ENCODE results near the gene PIH1D1.
"Not testable (repeated sequence)": the region's sequence is repeated elsewhere in the genome, so short reads cannot be mapped to it uniquely, and the experiment has no call there.

PIH1D1 gene

GRCh38 chr19:49479975-49480628 lies 28.5 kb upstream of the PIH1D1 start:
- DNase-seq: no peak

GRCh38 chr19:49475995-49476880 lies 24.6 kb upstream of the PIH1D1 start:
- DNase-seq: peak; percentile 53

DNA sequence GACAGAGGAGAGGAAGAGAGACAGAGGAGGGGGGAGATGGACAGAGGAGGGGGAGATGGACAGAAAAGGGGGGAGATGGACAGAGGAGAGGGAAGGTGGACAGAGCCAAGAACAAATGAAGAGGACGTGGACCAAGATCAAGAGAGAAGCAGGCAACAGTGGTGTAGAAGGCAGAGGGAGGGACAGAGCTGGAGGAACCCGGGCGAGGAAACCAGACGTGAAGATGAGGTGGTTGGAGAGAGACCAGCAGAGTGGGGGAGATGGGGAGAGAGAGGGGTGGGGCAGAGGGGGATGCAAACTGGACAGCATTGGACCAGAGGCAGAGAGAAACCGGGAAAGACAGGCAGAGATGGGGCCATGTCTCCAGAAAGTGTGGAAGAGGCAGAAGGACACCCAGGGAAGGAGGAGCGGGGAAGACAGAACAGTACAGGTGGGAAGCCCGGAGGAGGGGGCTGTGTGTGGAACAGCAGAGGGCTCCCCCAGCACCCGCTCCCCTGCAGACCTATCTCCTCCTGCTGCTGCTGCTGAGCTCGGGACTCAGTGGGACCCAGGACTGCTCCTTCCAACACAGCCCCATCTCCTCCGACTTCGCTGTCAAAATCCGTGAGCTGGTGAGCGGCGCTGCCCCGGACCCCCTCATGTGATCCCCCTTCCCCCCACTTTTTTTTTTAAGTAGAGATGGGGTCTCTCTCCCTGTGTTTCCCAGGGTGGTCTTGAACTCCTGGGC lies 23.7 kb upstream of the PIH1D1 start:
- DNase-seq: no peak

DNA sequence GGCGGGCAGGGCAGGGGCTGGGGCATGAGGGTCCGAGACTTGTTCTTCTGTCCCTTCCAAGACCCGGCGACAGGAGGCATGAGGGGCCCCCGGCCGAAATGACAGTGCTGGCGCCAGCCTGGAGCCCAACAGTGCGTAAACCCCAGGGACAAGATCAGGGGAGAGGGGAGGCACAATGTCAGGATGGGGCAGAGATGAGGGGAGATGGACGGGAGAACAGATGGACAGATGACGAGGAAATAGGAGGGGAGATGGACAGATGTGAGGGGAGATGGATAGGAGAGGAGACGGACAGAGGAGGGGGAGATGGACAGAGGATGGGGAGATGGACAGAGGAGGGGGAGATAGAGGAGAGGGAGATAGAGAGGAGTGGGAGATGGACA lies 22.9 kb upstream of the PIH1D1 start:
- no peak for DNase-seq

- peak; percentile 85 for DNase-seq
Measured at GRCh38 chr19:49473868-49474541, 22.4 kb upstream of the PIH1D1 start, which contains the start of gene FLT3LG. TSS of gene FLT3LG (plus strand) at chr19:49474215. CDS start at chr19:49474640, 425 bp downstream.

DNA sequence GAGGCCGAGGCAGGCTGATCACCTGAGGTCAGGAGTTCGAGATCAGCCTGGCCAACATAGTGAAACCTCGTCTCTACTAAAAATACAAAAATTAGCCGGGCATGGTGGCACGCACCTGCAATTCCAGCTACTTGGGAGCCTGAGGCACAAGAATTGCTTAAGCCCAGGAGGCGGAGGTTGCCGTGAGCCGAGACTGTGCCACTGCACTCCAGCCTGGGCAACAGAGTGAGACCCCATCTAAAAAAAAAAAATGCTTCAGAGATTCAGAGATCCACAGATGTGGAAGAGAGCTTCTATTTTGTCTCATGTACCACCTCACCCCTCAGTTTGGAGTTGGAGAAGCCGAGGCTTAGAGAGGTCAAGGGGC lies 21.9 kb upstream of the PIH1D1 start:
- not testable (repeated sequence) for DNase-seq

DNA sequence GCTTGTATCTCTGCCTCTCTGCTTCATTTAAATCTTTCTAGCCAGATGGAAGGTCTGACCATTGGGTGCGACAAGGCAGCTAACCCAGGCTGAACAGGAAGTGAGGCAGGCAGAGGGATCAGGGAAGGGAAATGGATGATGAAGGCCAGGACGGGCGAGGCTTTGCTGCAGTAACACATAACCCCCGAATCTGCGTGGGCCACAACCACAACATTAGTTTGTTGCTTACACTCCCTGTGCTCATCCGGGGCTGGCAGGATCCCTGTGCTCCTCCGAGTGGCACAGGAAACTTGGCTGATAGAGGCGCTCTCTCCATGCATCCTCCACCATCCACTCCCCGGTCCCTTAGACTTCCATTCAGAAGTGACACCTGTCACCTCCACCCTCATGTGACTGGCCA lies 21.3 kb upstream of the PIH1D1 start:
- DNase-seq: no peak

DNA sequence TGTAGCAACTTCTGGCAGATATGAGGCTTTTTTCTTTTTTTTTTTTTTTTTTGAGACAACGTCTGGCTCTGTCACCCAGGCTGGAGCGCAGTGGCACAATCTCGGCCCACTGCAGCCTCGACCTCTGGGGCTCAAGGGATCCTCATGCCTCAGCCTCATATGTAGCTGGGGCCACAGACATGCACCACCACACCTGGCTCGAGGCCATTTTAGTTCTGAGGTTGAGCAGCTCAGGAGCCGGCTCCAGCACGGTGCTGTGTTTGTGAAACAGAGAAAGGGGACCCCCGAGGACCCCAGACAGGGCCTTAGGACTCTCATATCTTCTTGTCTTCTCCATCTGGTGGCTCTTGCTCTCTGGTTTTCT lies 19.0 kb upstream of the PIH1D1 start:
- no peak for DNase-seq

DNA sequence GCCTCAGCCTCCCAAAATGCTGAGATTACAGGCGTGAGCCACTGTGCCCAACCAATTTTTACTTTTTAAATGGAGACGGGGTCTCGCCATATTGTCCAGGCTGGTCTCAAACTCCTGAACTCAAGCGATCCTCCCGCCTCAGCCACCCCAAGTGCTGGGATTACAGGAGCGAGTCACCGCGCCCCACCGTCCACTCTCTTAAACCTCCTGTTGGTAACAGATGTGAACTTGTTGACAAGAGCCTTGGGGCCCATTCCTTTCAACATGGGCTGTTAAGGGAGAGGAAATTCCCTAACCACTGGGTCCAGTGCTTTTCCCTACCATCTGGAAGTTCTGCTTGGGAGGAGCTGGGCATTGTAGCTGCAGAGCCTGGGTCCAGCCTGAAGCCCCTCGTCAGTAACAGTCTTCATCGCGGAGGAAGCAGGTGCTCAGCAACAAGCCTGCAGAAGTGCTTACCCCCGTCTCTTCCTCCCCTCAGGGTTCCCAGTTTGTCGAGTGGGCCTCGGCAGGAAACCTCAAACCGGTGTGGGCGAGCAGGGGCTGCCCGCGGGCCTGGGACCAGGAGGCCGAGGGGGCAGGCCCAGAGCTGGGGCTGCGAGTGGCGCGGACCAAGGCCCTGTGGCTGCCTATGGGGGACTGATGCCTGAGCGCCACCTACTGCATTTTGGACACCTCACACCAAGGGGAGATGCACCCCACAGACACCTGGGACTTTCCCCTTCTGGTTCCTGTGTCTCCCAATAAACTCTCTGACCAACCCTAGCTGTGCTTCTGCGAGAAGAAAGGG lies 18.4 kb upstream of the PIH1D1 start:
- DNase-seq: peak; percentile 73

DNA sequence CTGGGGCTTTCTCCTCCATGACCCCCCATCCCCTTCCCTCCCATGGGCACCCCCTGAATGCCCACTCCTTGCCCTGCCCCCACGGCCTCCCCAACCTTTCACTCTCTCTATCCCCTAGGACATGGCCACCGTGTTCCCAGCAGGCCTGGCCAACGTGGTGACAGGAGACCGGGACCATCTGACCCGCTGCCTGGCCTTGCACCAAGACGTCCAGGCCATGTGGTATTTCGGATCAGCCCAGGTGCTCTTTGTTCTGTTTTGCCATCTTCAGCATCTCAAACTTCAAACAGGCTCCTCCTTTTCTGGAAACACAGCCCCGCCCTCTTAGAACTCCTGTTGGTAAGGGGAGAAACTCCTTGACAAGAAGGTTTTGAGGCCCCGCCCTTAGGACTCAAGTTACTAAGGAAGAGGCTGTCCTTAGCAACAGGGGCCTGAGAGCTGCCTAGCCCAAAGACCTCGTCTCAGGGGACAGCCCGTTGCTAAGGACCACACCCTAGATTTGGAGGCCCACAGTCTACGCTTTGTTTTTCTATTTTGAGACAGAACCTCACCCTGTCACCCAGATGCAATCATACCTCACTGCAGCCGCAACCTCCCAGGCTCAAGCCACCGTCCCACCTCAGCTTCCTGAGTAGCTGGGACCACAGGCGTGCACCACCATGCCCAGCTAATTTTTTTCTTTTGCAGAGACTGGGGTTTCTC lies 17.3 kb upstream of the PIH1D1 start:
- peak; percentile 85 for DNase-seq

DNA sequence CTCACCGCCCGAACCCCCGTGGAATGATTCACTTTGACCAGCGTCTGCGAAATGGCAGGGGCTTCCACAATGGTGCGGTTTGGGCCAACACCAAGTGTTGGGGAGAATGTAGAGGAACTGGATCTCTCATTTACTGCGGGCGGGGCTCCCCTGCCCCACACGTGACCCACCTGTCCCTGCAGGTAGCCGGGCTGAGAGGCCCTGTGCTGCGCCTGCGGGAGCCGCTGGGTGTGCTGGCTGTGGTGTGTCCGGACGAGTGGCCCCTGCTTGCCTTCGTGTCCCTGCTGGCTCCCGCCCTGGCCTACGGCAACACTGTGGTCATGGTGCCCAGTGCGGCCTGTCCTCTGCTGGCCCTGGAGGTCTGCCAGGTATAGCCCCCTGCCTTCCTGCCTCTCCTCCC lies 16.6 kb upstream of the PIH1D1 start:
- DNase-seq: no peak

DNA sequence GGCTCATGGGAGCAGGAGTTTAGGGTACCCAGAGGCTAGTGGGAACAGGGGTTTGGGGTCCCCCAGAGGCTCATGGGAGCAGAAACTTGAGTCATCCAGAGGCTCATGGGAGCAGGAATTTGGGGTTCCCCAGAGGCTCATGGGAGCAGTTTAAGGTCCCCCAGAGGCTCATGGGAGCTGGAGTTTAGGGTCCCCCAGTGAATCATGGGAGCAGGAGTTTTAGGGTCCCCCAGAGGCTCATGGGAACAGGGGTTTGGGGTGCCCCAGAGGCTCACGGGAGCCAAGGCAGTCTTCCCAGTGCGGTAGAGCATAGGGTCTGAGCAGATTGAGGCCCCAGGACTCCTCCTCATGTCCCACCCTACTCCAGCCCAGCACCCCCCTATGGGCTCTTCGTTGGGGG lies 13.8 kb upstream of the PIH1D1 start:
- no peak for DNase-seq

DNA sequence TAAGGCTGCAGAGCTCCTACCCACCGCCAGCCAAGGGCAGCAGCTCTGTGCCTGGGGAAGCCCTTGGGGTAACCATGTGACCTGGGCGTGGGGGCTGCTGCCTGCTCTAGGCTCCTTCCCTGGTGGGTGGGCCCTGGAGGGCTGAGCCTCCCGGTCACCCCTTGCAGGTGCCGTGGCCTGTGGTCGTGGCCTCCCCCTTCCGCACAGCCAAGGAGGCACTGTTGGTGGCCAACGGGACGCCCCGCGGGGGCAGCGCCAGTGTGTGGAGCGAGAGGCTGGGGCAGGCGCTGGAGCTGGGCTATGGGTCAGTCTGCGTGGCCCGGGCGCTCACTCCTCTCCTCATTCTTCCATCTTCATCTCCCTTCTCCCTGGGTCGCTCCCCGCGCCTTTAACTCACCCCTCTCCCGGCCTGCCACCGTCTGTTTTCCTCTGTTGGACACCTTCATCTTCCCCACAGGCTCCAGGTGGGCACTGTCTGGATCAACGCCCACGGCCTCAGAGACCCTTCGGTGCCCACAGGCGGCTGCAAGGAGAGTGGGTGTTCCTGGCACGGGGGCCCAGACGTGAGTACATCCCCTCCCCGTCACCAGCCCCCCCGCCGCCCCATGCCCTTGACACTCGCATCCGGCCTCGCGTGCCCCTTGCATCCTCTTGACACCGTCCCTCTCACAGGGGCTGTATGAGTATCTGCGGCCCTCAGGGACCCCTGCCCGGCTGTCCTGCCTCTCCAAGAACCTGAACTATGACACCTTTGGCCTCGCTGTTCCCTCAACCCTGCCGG lies 12.5 kb upstream of the PIH1D1 start:
- no peak for DNase-seq

DNA sequence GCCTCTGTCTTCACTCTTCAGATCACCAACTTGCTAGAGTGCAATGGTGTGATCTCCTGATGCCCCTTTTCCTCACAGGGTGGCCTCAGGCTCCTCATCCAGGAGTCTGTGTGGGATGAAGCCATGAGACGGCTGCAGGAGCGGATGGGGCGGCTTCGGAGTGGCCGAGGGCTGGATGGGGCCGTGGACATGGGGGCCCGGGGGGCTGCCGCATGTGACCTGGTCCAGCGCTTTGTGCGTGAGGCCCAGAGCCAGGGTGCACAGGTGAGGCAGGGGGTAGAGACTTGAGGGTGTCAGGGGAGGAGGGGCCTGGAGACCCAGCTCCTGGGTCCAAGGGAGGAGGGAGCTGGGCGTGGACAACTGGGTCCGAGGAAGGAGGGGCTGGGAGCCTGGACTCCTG lies 10.9 kb upstream of the PIH1D1 start:
- no peak for DNase-seq

DNA sequence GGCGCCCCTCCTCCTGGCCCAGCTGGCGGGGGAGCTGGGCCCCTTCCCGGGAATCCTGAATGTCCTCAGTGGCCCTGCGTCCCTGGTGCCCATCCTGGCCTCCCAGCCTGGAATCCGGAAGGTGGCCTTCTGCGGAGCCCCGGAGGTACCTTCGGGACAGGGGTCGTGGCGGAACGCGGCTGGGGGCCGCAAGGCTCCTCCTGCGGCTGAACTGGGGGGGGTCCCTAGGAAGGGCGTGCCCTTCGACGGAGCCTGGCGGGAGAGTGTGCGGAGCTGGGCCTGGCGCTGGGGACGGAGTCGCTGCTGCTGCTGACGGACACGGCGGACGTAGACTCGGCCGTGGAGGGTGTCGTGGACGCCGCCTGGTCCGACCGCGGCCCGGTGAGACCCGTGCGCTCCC lies 10.0 kb upstream of the PIH1D1 start:
- no peak for DNase-seq

GRCh38 chr19:49461130-49461529 lies 9.5 kb upstream of the PIH1D1 start:
- DNase-seq: not testable (repeated sequence)

- DNase-seq: no peak
Measured at GRCh38 chr19:49459388-49459787, 7.8 kb upstream of the PIH1D1 start.

GRCh38 chr19:49458567-49458903 lies 6.9 kb upstream of the PIH1D1 start:
- DNase-seq: no peak

DNA sequence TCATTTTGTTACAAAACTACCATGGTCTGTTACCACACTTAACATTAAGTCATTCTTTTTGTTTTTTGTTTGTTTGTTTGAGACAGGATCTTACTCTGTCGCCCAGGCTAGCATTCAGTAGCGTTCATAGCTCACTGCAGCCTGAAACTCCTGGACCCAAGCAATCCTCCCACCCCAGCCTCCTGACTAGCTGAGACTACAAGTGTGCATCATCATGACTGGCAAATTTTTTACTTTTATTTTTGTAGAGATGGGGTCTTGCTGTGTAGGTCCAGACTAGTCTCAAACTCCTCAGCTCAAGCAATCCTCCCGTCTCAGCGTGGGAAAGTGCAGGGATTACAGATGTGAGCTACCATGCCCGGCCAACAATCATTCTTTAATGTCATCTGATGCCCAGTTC lies 4.7 kb upstream of the PIH1D1 start:
- no peak for DNase-seq

GRCh38 chr19:49455773-49456172 lies 4.2 kb upstream of the PIH1D1 start:
- DNase-seq: no peak

GRCh38 chr19:49453757-49454240 lies 2.2 kb upstream of the PIH1D1 start:
- DNase-seq: no peak
